Fibroblast of the aortic adventitia (primary cell): ENCODE measurements around the gene TGM6. TPM values are rescaled to one million over a fixed set of nuclear protein-coding genes. Genes with fewer than 3 reads are reported as not detected.

Source experiments
- DNase-seq: peaks from one replicate; pipeline ENCODE4 v3.0.0-alpha.2; 2010; ENCODE audit warnings: low read depth
- H3K4me3 ChIP-seq: 2 replicates; pipeline ENCODE4 v1.5.1; 2011; ENCODE audit warnings: low read depth, mild to moderate bottlenecking, control low read depth, low read length, moderate library complexity
- CTCF ChIP-seq: IDR thresholded peaks from 2 replicates; pipeline ENCODE4 v1.5.1; 2011; ENCODE audit warnings: mild to moderate bottlenecking, low read length, control low read depth, inconsistent platforms; ENCODE audit not compliant: insufficient read depth
- total RNA-seq: library from RNA; depleted of rRNA; stranded (reverse); fragments of >200 nt; gene quantifications from 2 replicates; pipeline ENCODE4 v1.2.3, GENCODE V29; 2012; ENCODE audit warnings: low replicate concordance

The TGM6 gene
- total RNA-seq, 1 donor = not detected

DNA sequence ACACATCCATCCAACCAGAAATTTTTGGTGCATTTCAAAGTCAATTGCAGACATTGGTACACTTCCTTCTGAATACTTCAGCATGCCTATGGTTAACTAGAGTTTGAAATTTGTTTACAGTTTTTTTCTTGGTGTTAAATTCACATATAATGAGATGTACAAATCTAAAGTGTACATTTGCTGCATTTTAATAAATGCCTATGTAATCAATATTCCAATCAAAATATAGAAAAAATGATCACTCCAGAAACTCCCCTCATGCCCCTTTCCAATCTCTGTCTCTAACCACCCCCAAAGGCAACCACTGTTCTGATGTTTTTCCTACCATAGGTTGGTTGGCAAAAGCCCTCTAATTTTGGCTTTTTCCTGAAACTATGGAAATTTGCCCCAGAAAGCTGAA, 7.6 kb upstream of the TGM6 start:
- no peak for DNase-seq
- no peak overlapping the region for H3K4me3 ChIP-seq
- no peak for TF ChIP-seq CTCF

GRCh38 chr20:2374346-2375125, 6.2 kb upstream of the TGM6 start:
- DNase-seq = no peak
- TF ChIP-seq CTCF = no peak
- no peak overlapping the region for H3K4me3 ChIP-seq

GRCh38 chr20:2378893-2379292, 1.8 kb upstream of the TGM6 start:
- no peak for DNase-seq
- TF ChIP-seq CTCF = no peak

GRCh38 chr20:2379511-2380229, 1.0 kb upstream of the TGM6 start:
- no peak for DNase-seq

More at GRCh38 chr20:2378893-2379292, 1.8 kb upstream of the TGM6 start:
- no peak overlapping the region for H3K4me3 ChIP-seq

GRCh38 chr20:2381303-2381702, 602 bp downstream of the TGM6 start:
- no peak for DNase-seq
- TF ChIP-seq CTCF = no peak
- no peak overlapping the region for H3K4me3 ChIP-seq

More at GRCh38 chr20:2379511-2380229, 1.0 kb upstream of the TGM6 start:
- no peak for TF ChIP-seq CTCF
- no peak overlapping the region for H3K4me3 ChIP-seq

DNA sequence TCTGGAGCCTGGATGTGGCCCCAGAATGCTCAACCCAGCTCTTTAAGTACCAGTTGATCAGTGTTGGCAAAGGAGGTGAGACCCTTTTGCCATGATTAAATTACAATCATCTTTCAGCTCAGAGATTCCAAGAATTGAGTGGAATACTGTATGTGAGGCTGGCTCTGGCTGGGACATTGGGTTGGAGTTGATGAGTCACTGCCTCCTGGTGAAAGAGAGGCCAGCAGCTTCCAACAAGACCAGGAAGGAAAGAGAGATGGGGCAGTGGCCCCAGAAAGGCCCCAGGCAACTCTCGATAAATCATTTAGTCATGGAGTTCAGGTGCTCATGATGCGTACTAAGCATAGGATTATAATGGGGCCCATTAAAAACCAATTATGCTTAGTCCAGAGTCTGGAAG, 2.1 kb downstream of the TGM6 start:
- no peak overlapping the region for H3K4me3 ChIP-seq
- DNase-seq = peak; percentile 25
- no peak for TF ChIP-seq CTCF
